HG03378 (cell line): ENCODE data around the gene MRPL36.

Source experiments
- ATAC-seq: cut with Tn5 transposase; IDR thresholded peaks from one replicate; pipeline ENCODE4 v1.9.1; 2021; ENCODE audit warnings: mild to moderate bottlenecking, moderate library complexity; ENCODE audit not compliant: unreplicated experiment

Gene MRPL36

DNA sequence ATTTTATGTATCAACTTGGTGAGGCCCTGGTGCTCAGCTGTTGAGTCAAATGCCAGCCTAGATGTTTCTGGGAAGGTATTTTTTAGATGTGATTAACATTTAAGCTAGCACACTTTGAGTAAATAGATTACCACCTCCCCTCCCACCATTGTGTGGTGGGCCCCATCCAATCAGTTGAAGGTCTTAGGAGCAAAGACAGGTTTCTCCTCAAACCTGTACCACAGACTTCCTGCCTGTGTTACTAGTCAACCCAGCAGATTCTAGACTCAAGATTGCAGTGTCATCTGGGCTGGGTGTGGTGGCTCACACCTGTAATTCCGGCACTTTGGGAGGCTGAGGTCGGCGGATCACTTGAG, 33.8 kb downstream of the MRPL36 start:
- no peak for ATAC-seq

DNA sequence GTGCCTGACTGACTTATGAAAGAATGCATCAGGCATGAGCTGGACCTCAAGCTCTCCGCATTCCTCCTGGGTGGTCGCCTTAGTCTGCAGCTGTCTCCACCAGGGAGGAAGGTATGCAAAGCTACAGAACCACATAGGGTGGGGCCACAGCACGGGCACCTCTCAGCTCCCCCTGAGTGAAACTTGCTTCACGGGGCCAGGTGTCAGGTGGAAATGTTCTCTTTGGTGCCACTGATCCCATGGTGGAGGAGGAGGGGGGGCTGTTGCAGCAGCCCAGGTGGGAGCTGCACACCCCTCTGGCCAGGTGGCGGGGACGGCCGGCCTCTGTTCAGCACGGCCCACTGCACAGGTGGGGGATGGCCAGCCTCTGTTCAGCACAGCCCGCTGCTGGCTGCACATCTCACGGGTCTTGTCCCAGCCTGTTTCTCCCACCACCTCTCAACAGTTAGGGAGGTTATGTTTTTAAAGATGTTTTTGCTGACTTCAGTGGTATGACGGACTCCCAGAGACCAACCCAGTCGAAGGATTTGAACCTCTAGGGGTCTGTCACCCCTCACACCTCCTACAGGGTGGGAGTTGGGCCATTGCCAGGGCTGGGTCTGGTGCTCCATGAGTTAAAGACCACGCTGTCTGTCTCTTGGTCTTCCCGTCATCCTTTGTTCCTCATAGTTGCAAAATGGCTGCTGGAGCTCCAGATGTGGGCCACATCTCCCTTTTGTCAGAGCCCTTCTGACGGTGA, 34.3 kb downstream of the MRPL36 start:
- ATAC-seq = no peak

DNA sequence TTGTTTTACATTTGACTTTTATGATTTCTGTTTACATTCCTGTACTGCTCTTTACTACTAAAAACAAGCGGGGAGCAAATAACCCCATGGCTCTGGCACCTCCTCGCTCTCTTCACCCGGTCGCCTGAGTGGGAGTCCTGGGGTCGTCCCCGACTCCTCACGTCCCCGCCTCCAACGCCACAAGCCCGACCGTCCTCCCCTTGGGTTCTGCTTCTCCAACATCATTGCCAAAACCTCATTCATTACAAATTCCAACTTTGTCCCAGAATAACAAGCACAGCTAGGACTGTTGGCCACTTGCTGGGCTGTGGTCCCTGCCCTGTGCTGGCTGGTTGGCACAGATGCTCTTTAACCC, 35.1 kb downstream of the MRPL36 start:
- ATAC-seq = no peak

DNA sequence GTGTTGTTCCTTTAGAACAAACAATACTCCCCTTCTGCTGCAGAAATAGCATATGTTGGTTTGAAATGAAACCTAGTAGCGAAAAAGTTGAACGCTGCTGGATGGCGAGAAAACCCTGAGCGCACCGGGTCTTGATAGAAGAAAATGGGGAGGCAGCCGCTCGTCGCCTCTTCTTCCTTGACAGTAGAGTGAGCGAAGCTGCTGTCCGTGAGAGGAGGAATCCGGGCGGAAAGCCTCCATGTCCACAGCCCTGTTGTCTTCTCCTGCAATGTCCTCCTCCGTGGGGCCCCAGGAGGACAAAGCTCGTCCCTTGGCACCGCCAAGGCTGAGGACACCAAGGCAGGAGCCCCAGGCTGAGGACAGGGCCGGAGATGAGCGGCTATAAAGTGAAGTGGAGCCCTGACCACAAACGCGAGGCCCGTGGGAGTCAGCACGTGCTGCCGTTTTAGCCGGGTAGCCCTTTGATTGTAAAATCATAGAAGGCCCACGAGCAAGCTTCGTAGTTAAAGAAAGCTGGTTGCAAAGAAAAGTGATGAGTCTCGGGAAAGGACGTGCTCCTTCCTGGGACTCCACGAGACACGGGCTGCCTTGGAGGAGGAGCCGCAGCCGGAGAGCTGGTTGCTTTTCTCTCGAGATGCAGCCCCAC, 35.6 kb downstream of the MRPL36 start:
- ATAC-seq = no peak

DNA sequence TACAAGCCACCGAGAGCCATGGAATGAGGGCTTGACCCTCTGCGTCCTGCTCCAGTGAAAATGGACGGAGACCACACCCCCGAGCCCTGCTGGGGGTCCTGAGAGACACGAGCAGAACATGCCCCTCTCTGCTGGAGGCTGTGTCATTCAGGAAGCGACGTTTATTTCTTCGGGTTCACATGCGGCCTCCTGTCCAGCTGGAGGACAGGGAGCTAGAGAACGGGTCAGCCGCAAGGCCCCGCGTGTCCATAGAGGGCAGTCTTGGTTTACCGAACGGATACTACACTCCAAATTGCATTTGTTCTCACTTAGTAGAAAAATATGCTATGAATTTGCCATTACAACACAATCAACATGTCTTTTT, 36.1 kb downstream of the MRPL36 start:
- no peak for ATAC-seq

DNA sequence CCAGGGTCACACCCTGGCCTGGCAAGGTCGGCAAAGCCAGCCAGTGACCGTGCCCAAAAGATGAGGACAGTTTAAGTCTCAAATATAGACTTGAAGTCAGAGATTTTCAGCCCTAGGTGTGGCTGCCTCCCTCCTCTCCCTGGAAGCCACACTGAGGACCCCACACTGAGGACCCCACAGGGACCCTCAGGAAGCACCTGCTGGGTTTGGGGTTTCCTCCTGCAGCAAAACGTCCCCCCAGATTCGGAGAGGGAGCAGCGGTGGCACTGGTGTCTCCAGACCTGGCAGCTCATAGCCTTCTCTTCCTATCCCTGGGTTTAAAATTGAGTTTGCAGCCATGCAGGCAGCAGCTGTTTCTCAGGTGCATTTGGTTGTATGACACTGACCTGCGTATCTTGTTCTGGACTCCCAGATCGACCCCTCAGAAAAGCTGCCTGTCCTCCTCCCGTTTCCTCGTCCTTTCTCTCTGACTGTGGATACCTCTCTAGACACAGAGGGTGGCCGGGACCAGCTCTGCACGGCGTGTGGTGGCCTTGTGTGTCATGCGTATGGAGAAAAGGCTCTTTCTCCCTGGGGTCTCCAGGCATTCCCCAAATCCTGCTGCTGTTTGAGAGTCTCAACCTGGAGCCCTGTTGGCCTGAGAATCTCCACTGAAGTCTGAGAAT, 36.6 kb downstream of the MRPL36 start:
- ATAC-seq = no peak

DNA sequence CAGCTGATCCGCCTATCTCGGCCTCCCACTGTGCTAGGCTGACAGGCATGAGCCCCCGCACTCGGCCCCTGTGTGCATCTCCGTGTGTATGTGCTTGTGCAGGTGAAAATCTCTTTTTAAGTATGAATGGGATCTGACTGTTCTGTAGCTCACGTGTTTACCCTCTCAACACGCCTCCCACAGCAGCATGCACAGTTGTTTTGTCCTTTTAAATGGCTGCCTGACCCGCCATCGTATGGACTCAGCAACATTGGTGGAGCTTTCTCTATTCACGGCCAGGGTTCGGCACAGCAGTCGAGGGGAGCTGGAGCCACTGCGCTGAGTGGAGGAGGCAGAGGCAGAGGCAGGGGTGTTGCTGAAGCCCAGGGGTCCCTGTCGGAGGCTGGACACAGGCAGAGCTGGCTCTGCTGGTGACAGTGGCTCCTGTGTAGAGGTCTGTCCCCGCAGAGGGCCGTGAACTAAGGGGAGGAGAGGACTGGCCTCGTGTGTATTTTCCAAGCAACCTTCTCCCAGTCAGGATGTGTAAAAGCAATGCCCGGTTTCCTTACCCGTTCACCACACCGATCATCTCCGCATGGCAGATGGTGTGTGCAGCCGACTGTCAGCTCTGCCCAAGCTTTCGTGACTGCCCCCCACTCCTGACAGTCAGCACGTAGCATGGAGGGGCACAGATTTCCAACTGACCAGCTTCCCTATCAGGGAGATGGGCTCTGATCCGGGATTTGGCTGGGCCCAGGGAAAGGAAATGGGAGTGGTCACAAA, 37.3 kb downstream of the MRPL36 start:
- no peak for ATAC-seq

DNA sequence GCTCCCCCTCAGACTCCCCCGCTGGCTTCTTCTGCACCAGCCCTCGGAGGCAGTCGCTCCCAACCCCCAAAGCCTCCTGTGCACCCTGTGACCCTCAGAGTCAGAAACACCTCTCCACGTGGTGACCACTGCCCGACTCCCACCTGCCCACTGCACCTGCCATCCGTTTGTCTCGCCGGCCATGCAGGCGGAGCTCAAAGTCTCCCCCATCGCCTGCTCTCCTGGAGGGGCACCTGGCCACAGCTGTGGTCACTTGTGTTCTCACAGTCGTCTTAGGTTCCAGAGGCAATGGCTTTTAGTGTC, 38.2 kb downstream of the MRPL36 start:
- no peak for ATAC-seq

DNA sequence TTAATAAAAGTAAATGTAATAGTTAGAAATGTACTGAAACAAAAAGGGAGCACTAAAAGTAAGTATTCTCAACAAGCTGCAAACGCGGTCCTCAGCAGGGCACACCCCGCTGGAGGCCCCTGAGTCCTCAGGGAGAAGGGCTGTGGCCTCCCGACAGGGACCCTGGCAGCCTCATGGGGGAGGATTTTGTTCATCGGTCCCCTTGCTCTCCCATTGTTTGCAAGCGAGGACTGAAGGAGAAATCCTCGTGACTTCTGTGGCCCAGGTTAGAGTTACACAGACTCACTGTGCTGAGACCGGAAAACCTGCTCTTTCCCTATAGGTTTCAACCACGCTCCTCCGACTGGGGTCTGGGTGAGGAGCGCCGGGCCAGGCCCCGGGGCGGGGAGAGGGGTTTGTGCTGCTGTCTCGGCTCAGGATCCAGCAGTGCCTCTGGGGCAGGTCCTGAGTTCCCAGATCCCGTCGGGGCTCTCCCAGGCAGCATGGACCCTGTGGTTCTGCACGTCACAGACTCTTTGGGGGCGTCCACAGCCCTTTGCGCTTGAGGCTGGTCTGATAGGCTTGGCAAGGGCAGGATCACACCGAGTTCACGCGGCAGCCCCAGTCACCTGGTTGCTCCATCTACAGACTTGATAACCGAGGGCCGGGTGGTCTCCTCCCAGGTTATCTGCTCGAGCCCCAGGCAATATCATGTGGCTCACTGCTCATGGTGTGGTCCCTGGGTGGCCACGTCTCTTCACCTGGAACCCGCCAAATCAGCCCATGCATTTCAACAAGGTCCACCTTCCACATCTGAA, 38.8 kb downstream of the MRPL36 start:
- no peak for ATAC-seq

DNA sequence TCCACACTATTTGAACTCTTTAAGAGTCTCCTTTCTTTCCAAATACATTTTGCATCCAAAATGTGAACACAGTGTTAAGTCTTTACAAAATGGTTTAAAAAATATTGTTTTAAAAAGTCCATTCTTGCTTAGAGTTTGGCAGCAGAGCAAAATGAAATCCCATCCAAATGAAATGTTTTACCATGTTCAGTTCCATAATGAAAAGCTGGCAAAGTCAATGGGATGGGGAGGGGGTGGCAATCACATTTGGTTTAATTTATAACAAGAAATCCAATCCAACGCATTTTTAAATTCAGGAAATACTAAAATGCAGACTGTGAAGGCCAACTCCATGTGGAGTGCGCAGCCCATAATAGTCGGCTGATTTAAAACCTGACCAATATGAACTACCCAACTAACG, 39.4 kb downstream of the MRPL36 start:
- ATAC-seq = no peak

DNA sequence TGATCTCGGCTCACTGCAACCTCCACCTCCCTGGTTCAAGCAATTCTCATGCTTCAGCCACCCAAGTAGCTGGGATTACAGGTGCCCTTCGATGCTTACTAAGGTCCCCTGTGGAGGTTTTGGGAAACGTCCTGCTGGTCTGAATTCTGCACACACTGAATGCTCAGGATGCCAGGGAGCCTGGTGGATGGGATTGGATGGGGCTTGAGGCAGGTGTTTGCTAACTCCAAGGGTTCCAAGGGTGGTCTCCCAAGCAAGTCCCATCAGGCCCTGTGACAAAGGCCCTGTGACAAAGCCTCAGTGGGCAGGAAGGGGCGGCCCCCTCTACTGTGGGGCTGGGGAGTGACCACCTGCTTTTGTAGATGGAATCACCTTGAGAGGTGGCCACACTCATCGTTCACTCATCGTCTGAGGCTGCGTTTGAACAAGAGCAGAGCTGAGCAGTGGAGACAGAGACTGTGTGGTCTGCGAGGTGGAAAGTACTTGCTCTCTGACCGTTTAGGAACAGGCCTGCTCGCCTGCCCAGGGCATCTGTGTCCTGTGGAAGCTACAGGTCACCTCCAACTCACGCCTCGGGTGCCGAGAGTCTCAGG, 40.2 kb downstream of the MRPL36 start:
- ATAC-seq = no peak

DNA sequence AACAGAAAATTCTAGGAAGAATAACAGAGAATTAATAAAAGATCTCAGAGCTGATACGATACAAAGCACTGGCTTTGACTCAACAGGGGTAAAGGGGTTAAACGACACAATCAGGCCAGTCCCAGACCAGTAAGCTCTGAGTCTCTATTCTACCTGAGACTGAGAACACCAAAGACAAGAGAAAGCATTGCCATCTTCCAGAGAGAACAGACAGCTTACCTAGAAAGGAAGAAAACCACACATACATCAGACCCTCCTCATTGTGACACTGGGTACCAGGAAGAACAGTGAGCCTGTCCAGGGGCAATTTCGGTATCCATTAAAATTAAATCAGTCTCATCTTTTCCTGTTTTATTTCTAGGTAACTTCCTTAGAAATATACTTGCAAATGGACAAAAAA, 41.1 kb downstream of the MRPL36 start:
- no peak for ATAC-seq

DNA sequence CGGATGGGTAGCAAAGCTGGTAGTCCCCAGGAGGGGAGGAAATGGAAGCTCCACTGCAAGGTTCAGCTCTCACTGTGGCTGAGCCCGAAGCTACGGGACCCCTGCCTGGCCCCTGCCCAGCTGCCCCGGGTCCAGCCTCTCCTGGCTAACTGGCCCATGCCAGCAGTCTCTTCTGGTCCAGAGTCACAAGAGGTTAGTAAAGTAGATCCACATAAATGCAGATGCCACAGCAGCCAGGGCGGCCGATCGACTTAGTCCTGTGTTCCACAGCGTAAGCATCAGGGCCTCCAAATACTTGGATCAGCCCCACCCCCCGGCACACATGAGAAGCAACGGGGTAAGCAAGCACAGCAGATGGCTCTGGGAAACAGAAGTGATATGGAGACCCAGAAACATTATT, 42.1 kb downstream of the MRPL36 start:
- ATAC-seq = no peak

DNA sequence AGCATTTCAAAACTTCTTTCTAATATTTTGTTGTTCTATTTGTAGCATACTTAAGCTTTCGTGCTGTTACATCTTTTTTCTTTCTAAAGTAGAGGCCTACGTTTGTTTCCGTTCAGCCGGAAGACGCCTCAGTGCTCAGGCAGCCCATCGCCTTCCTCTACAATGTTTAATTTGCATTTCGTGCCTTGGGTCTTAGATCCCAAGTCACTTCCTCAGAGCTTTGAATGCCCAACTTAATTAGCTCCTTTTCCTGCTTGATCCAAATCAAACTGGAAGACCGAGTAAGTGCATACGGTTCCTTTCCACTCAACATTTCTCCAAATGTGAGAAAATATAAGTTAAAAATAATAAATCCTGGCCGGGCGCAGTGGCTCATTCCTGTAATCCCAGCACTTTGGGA, 43.2 kb downstream of the MRPL36 start:
- no peak for ATAC-seq

DNA sequence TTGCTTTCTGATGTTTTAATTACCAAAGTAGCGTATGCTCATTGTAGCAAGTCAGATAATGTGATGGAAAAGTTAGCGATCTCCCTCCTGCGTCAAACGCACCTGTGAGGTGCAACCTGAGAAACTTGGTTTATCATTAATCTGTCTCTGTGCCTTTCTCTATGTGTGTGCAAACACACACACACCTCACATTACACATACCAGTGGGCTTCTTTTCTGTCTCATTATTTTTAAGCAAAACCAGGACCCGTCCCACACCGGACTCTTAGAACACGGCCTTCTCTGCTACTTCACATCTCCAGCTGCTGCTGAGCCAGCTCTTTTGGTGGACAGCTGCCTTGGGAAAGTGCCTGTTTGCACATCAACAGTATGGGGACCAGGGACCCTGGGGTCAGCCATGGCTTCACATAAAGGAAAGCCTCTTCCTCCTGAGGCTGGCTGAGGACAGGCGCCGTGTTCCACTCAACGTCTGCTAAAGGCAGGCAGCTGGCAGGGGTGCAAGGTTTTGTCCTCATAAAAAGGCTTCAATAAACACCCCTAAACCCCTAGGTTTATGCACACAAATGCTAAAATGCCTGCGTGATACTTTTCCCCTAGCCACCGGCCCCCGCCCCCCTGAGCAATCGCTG, 44.2 kb downstream of the MRPL36 start:
- ATAC-seq = no peak

DNA sequence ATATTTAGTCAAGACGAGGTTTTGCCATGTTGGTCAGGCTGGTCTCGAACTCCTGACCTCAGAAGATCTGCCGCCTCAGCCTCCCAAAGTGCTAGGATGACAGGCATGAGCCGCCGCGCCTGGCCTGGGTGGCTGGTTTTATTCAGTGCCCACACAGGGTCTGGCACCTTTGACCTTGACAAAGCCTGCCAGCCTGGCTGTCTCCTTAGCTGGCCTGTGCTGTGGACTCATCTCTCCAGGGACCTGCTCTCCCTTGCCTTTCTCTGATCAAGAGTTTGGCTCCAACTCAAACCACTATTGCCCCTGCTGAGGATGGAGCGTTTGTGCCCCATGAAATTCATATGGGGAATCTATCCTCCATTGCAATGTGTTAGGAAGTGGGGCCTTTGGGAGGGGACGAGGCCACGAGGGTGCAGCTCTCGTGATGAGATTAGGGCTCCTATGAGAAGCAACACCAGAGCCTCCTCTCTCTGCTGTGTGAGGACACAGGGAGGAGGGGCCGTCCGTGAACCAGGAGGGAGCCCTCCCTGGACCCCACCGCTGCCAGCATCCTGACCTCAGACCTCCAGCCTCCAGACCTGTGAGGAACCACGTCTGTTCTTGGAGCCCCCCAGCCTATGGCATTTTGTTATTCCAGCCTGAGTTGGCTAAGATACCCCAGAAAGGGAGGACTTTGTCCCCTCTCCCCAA, 45.0 kb downstream of the MRPL36 start:
- ATAC-seq = no peak

DNA sequence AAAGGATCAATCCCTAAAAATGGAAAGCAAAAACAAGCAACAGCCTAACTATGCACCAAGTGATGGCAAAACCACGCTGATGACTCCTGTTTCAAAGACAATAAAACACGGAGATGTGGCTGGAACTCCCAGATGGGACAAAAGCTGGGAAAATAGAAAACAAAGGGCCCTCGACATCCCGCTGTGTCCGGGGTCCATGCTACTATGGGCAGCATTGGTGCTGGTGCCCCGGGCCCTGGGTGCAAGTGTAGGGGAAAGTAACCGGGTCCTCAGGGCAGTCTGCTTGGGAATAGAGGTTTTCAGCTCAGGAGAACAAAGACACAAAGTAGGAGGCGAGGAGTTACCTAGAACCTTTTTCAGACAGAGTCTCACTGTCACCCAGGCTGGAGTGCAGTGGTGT, 46.1 kb downstream of the MRPL36 start:
- no peak for ATAC-seq

DNA sequence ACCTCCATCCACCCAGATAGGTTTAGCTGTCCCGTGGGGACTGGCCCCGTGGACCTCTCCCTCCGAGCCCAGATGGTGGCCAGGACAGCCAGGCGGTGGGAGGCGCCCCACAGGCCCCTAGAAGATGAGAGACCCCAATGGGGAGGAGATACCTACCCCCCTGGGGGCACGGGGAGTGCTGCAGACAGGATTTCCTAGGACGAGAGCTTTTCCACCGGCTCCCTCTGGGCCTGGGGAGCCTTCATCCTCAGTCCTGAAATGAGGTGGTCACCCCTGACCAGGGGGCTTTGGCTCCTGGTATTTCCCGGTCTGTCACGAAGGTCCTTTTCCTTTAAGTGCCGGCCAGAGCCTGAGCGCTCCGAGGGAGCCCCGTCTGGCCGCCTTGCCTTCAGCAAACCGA, 46.8 kb downstream of the MRPL36 start:
- no peak for ATAC-seq

DNA sequence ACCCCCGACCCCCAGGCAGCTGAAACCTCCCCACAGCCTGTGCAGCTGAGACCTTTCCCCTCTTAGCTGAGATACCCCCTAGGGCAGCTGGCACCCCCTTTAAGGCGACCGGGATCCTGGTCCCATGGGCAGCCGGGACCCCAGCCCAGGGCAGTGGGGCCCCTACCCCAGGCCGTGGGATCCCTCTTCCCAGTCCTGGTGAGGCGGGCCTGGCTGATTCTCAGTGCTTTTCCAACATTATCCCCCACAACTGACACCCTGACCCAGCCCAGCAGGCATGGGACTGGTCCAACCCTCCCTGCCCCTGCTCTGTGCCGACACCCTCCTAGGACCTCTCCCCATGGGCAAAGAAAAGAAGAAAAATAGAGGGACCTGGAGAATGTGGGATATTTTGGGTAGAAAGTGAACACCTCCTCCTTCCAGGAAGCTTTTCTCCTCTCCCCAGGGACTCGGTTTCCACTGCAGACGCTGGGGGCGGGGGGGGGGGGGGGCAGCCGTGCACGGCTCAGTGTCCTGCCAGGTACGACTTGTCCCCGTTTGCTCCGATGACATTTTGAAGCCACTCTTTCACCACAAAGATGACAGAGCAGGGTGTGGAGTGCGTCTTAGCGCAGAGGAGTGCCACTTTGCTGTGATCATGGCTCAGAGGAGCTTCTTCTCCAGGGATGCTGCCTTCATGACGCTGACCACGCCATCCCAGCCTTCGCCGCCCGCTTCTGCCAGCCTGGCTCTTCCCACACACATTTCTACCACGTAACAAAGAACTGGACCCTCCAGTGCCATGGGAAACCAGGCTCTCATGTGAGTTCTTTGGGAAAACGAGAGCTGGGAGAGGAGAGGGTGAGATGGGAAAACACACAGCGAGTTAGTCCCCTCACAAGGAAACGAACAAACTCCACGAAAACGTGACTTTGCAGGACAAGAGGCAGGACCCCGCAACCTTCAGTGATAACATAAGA, 47.5 kb downstream of the MRPL36 start:
- ATAC-seq = no peak
